WTC11 (cell line): Measurements from ENCODE around the gene PLD2. TPM values are rescaled to one million over a fixed set of nuclear protein-coding genes. Genes with fewer than 3 reads are reported as not detected.

ENCODE experiments used
- ATAC-seq: fragments of 200-7000 bp; cut with Tn5 transposase; 2 replicates; pipeline ENCODE4 v1.10.0; 2021; ENCODE audit warnings: mild to moderate bottlenecking, moderate library complexity
- CTCF ChIA-PET: fragments of 300-600 bp; sonication (Branson Sonifier 250); formaldehyde crosslinking; loops from one replicate; lab custom pipeline; 2021; ENCODE audit warnings: antibody characterized with exemption; lab: Charles Lee
- POLR2A ChIA-PET: fragments of 350-600 bp; sonication (Branson Sonifier 250); formaldehyde crosslinking; loops from one replicate; lab custom pipeline; 2021; ENCODE audit warnings: antibody characterized with exemption; lab: Charles Lee
- DNase-seq: peaks from one replicate; pipeline ENCODE4 v3.0.0; 2021; ENCODE audit warnings: low spot score
- H3K27ac Mint-ChIP-seq: 2 replicates; pipeline ENCODE4 v1.8.0; 2021; ENCODE audit warnings: mixed read lengths
- H3K27me3 Mint-ChIP-seq: 2 replicates; pipeline ENCODE4 v1.8.0; 2021; ENCODE audit warnings: low read depth, mild to moderate bottlenecking, moderate library complexity, mixed read lengths
- H3K36me3 Mint-ChIP-seq: 2 replicates; pipeline ENCODE4 v1.8.0; 2021; ENCODE audit warnings: mixed read lengths
- H3K4me1 Mint-ChIP-seq: 2 replicates; pipeline ENCODE4 v1.8.0; 2022; ENCODE audit warnings: mixed read lengths
- H3K4me3 Mint-ChIP-seq: 2 replicates; pipeline ENCODE4 v1.8.0; 2021; ENCODE audit warnings: mild to moderate bottlenecking, moderate library complexity, mixed read lengths
- H3K9me3 Mint-ChIP-seq: 2 replicates; pipeline ENCODE4 v1.8.0; 2021; ENCODE audit warnings: mixed read lengths
- GABPB1 ChIP-seq: sonication (generic); formaldehyde crosslinking; IDR thresholded peaks from 2 replicates; pipeline ENCODE4 v1.8.1; 2023; ENCODE audit warnings: mild to moderate bottlenecking, missing genetic modification reagents
- GRHL2 ChIP-seq: fragments of 250-450 bp; sonication (Bioruptor Pico); IDR thresholded peaks from 2 replicates; pipeline ENCODE4 v1.8.0; 2022; ENCODE audit warnings: mild to moderate bottlenecking, moderate library complexity; ENCODE audit not compliant: insufficient replicate concordance, severe bottlenecking
- GTF2I ChIP-seq: fragments of 250-450 bp; sonication (Bioruptor Pico); conservative IDR thresholded peaks from 2 replicates; pipeline ENCODE4 v1.4.0; 2021; ENCODE audit warnings: mild to moderate bottlenecking
- NFATC4 ChIP-seq: fragments of 250-450 bp; sonication (Bioruptor Pico); IDR thresholded peaks from 2 replicates; pipeline ENCODE4 v1.9.0; 2021; ENCODE audit warnings: mild to moderate bottlenecking
- OVOL2 ChIP-seq: fragments of 250-450 bp; sonication (Bioruptor Pico); IDR thresholded peaks from 2 replicates; pipeline ENCODE4 v1.9.0; 2021; ENCODE audit warnings: mild to moderate bottlenecking, borderline replicate concordance
- SOX15 ChIP-seq: fragments of 250-450 bp; sonication (Bioruptor Pico); IDR thresholded peaks from 2 replicates; pipeline ENCODE4 v1.9.0; 2021; ENCODE audit warnings: mild to moderate bottlenecking
- TEAD1 ChIP-seq: sonication (generic); formaldehyde crosslinking; IDR thresholded peaks from 2 replicates; pipeline ENCODE4 v1.8.0; 2022; ENCODE audit warnings: mild to moderate bottlenecking, missing genetic modification reagents
- ZNF121 ChIP-seq: sonication (generic); formaldehyde crosslinking; IDR thresholded peaks from 2 replicates; pipeline ENCODE4 v1.8.0; 2023; ENCODE audit warnings: missing genetic modification reagents
- ZNF263 ChIP-seq: sonication (generic); formaldehyde crosslinking; IDR thresholded peaks from 2 replicates; pipeline ENCODE4 v1.8.1; 2022; ENCODE audit warnings: low read depth, mild to moderate bottlenecking, moderate library complexity, missing genetic modification reagents
- ZNF416 ChIP-seq: fragments of 250-450 bp; sonication (Bioruptor Pico); IDR thresholded peaks from 2 replicates; pipeline ENCODE4 v1.9.0; 2021; ENCODE audit warnings: mild to moderate bottlenecking, inconsistent platforms
- ZNF423 ChIP-seq: fragments of 250-450 bp; sonication (Bioruptor Pico); IDR thresholded peaks from 2 replicates; pipeline ENCODE4 v2.1.2; 2022; ENCODE audit warnings: mild to moderate bottlenecking, moderate library complexity
- total RNA-seq: library from RNA; stranded (reverse); gene quantifications from 3 replicates; pipeline ENCODE4 v1.2.3, GENCODE V29; 2021
- TF ChIP-seq, protein P1 (sequence below): sonication (generic); formaldehyde crosslinking; IDR thresholded peaks from 2 replicates; pipeline ENCODE4 v1.8.0; 2022; ENCODE audit warnings: missing genetic modification reagents
- TF ChIP-seq, protein P2 (sequence below): sonication (generic); formaldehyde crosslinking; IDR thresholded peaks from 2 replicates; pipeline ENCODE4 v1.8.1; 2023; ENCODE audit warnings: mild to moderate bottlenecking, missing genetic modification reagents
- TF ChIP-seq, protein P3 (sequence below): sonication (generic); formaldehyde crosslinking; IDR thresholded peaks from 2 replicates; pipeline ENCODE4 v1.8.0; 2022; ENCODE audit warnings: mild to moderate bottlenecking, missing genetic modification reagents
- TF ChIP-seq, protein P4 (sequence below): sonication (generic); formaldehyde crosslinking; IDR thresholded peaks from 2 replicates; pipeline ENCODE4 v1.8.0; 2022; ENCODE audit warnings: mild to moderate bottlenecking, missing genetic modification reagents
- TF ChIP-seq, protein P5 (sequence below): sonication (generic); formaldehyde crosslinking; IDR thresholded peaks from 2 replicates; pipeline ENCODE4 v1.8.1; 2023; ENCODE audit warnings: mild to moderate bottlenecking, missing genetic modification reagents, borderline replicate concordance
- TF ChIP-seq, protein P6 (sequence below): fragments of 250-450 bp; sonication (Bioruptor Pico); conservative IDR thresholded peaks from 2 replicates; pipeline ENCODE4 v1.9.0; 2021; ENCODE audit warnings: mild to moderate bottlenecking

PLD2 gene
- total RNA-seq, 1 experiment from 2014 or later, result 64.9 TPM

DNA sequence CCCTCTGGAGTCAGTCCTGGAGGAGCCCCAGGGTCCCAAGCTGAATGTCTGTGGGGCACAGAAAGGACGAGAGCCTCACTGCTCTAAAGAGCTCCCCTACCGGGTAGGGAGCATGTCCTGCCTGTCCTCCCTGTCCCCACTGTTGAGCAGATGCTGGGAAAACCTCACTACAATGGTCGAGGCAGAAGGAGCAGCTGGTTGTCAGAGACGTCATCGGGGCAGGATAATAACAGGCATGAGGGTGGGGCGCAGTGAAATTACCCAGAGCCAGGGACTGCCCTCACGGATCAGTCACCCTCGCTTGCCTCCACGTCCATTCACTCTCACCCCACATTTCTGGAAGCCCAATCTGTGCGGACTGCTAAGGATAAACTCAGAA is 34.7 kb upstream of the PLD2 start (continued):
- TF ChIP-seq, protein P1, sequence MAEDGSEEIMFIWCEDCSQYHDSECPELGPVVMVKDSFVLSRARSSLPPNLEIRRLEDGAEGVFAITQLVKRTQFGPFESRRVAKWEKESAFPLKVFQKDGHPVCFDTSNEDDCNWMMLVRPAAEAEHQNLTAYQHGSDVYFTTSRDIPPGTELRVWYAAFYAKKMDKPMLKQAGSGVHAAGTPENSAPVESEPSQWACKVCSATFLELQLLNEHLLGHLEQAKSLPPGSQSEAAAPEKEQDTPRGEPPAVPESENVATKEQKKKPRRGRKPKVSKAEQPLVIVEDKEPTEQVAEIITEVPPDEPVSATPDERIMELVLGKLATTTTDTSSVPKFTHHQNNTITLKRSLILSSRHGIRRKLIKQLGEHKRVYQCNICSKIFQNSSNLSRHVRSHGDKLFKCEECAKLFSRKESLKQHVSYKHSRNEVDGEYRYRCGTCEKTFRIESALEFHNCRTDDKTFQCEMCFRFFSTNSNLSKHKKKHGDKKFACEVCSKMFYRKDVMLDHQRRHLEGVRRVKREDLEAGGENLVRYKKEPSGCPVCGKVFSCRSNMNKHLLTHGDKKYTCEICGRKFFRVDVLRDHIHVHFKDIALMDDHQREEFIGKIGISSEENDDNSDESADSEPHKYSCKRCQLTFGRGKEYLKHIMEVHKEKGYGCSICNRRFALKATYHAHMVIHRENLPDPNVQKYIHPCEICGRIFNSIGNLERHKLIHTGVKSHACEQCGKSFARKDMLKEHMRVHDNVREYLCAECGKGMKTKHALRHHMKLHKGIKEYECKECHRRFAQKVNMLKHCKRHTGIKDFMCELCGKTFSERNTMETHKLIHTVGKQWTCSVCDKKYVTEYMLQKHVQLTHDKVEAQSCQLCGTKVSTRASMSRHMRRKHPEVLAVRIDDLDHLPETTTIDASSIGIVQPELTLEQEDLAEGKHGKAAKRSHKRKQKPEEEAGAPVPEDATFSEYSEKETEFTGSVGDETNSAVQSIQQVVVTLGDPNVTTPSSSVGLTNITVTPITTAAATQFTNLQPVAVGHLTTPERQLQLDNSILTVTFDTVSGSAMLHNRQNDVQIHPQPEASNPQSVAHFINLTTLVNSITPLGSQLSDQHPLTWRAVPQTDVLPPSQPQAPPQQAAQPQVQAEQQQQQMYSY, result no peak
- TF ChIP-seq GTF2I (CRISPR knock-in tag) (no peak), SOX15 (no peak), ZNF263 (no peak), ZNF121 (no peak)

DNA sequence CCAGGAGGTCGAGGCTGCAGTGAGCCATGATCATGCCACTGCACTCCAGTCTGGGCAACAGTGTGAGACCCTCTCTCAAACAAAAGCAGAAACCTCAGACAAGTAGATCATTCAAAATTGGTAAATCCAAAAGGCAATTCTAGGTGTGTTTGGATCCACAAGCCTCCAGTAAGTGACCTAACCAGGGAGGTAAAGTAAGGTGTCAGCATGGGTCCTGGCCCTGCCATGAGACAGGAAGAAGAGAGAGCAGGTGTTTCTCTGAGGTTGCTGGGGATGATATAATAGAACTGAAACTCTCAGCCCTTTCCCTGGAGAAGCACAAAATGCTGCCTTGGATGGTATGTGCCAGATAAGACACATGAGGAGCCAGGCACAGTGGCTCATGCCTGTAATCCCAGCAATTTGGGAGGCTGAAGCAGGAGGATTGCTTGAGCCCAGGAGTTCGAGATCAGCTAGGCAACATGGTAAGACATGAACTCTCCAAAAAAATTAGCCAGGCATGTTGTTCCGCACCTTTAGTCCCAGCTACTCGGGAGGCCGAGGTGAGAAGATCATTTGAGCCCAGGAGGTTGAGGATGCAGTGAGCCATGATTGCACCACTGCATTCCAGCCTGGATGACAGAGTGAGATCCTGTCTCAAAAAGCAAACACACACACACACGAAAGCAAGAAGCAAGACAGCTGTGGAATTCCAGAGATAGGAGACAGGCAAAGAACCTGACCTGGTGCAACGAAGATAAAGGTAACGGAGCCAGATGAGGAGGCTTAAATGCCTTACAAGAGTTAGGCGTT is 28.8 kb upstream of the PLD2 start:
- H3K27me3 Mint-ChIP-seq, result peaks cover 18% of the 10 kb centered on the region
- H3K4me1 Mint-ChIP-seq, result no peaks in the 10 kb centered on the region
- DNase-seq, result no peak
- H3K9me3 Mint-ChIP-seq, result no peaks in the 10 kb centered on the region
- peak; percentile 94 for TF ChIP-seq GABPB1 (CRISPR knock-in tag)
- no peak for TF ChIP-seq ZNF423 (CRISPR knock-in tag)
- TF ChIP-seq, all 79 proteins: peak for 1
- ChIA-PET CTCF (interaction anchor here (2.7 kb wide), 1 partner anchor 12 kb away, joined by 13 read pairs; no protein-coding TSS in a partner anchor), POLR2A (interaction anchor here (0.6 kb wide), 1 partner anchor 39 kb away, joined by 8 read pairs; no protein-coding TSS in a partner anchor)
- Mint-ChIP-seq H3K4me3 (no peak overlapping the region), H3K27ac (no peak overlapping the region), H3K36me3 (no peaks in the 10 kb centered on the region)
- ATAC-seq, result no peak

DNA sequence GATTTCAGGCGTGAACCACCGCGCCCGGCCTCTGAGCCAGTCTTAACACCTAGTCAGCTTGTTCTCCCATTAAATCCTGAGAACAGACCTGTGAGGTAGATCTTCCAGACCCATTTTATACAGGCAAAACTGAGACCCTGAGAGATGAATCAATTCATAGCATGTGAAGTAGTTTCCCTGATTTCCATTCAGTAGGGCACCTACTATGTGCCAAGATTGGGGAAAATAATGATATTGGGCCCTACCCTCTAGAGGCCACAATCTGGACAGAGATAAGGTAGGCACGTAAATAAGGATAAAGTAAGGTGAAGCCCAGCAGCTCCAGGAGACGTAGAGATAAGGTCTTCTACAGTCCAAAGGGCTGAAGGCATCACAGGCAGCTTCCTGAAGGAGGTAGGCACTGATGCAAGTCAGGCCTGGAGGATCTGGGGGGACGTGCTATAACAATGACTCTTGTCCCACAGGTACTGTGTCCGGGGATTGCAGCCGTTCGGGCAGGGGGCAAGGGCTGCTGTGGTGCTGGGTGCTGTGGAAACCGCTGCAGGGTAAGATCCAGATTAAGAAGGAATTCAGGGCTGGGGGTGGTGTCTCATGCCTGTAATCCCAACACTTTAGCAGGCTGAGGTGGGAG is 26.5 kb upstream of the PLD2 start:
- H3K4me3 Mint-ChIP-seq, result no peak overlapping the region
- DNase-seq, result no peak
- H3K9me3 Mint-ChIP-seq, result no peaks in the 10 kb centered on the region
- H3K4me1 Mint-ChIP-seq, result no peaks in the 10 kb centered on the region
- peaks cover 20% of the 10 kb centered on the region for H3K27me3 Mint-ChIP-seq
- ChIA-PET CTCF (interaction anchor here (0.6 to 2.7 kb wide), 3 partner anchors 8 to 126 kb away, joined by 3 to 13 read pairs (median 4); partner anchors contain the start of gene GLTPD2), POLR2A (interaction anchor here (0.6 kb wide), 1 partner anchor 27 kb away, joined by 3 read pairs; no protein-coding TSS in a partner anchor)
- no peak for ATAC-seq
- no peak overlapping the region for H3K27ac Mint-ChIP-seq
- no peaks in the 10 kb centered on the region for H3K36me3 Mint-ChIP-seq
- TF ChIP-seq, protein P2, sequence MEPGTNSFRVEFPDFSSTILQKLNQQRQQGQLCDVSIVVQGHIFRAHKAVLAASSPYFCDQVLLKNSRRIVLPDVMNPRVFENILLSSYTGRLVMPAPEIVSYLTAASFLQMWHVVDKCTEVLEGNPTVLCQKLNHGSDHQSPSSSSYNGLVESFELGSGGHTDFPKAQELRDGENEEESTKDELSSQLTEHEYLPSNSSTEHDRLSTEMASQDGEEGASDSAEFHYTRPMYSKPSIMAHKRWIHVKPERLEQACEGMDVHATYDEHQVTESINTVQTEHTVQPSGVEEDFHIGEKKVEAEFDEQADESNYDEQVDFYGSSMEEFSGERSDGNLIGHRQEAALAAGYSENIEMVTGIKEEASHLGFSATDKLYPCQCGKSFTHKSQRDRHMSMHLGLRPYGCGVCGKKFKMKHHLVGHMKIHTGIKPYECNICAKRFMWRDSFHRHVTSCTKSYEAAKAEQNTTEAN (CRISPR knock-in tag), result no peak
- TF ChIP-seq ZNF263 (no peak), GRHL2 (CRISPR knock-in tag) (no peak), TEAD1 (no peak), ZNF416 (CRISPR knock-in tag) (no peak), NFATC4 (no peak), OVOL2 (CRISPR knock-in tag) (no peak)
- TF ChIP-seq, protein P3, sequence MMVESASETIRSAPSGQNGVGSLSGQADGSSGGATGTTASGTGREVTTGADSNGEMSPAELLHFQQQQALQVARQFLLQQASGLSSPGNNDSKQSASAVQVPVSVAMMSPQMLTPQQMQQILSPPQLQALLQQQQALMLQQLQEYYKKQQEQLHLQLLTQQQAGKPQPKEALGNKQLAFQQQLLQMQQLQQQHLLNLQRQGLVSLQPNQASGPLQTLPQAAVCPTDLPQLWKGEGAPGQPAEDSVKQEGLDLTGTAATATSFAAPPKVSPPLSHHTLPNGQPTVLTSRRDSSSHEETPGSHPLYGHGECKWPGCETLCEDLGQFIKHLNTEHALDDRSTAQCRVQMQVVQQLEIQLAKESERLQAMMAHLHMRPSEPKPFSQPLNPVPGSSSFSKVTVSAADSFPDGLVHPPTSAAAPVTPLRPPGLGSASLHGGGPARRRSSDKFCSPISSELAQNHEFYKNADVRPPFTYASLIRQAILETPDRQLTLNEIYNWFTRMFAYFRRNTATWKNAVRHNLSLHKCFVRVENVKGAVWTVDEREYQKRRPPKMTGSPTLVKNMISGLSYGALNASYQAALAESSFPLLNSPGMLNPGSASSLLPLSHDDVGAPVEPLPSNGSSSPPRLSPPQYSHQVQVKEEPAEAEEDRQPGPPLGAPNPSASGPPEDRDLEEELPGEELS (CRISPR knock-in tag), result no peak
- TF ChIP-seq, protein P4, sequence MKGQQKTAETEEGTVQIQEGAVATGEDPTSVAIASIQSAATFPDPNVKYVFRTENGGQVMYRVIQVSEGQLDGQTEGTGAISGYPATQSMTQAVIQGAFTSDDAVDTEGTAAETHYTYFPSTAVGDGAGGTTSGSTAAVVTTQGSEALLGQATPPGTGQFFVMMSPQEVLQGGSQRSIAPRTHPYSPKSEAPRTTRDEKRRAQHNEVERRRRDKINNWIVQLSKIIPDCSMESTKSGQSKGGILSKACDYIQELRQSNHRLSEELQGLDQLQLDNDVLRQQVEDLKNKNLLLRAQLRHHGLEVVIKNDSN (CRISPR knock-in tag), result no peak
- TF ChIP-seq, protein P5, sequence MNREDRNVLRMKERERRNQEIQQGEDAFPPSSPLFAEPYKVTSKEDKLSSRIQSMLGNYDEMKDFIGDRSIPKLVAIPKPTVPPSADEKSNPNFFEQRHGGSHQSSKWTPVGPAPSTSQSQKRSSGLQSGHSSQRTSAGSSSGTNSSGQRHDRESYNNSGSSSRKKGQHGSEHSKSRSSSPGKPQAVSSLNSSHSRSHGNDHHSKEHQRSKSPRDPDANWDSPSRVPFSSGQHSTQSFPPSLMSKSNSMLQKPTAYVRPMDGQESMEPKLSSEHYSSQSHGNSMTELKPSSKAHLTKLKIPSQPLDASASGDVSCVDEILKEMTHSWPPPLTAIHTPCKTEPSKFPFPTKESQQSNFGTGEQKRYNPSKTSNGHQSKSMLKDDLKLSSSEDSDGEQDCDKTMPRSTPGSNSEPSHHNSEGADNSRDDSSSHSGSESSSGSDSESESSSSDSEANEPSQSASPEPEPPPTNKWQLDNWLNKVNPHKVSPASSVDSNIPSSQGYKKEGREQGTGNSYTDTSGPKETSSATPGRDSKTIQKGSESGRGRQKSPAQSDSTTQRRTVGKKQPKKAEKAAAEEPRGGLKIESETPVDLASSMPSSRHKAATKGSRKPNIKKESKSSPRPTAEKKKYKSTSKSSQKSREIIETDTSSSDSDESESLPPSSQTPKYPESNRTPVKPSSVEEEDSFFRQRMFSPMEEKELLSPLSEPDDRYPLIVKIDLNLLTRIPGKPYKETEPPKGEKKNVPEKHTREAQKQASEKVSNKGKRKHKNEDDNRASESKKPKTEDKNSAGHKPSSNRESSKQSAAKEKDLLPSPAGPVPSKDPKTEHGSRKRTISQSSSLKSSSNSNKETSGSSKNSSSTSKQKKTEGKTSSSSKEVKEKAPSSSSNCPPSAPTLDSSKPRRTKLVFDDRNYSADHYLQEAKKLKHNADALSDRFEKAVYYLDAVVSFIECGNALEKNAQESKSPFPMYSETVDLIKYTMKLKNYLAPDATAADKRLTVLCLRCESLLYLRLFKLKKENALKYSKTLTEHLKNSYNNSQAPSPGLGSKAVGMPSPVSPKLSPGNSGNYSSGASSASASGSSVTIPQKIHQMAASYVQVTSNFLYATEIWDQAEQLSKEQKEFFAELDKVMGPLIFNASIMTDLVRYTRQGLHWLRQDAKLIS, result no peak
- TF ChIP-seq, protein P6, sequence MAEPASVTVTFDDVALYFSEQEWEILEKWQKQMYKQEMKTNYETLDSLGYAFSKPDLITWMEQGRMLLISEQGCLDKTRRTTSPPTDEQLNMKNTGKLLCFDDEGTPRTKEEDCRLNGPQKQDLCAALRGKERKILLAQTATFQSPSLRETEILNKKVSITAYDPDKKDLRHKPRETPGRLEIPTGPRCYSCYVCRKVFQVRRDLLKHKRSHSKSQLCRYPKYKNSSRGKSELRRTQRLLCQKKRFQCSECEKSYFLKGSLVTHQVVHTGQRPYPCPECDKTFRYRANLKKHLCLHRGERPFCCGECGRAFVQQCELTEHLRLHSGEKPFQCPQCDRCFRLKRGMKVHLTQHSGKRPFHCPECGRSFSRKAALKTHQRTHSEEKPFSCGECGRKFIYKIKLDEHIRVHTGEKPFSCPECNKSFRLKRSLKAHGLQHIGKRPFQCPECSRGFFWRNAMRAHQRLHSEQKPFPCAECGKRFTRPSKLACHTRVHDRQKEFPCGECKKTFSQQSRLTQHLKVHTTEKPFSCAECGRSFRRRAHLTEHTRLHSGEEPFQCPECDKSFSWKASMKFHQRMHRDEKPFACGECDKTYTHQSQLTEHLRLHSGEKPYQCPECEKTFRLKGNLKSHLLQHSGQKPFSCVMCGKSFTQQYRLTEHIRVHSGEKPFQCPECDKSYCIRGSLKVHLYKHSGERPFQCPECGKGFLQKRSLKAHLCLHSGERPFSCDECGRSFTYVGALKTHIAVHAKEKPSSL (CRISPR knock-in tag), result no peak
